GM13976 (cell line): ENCODE results near the gene ETS2.

ENCODE experiments used
- DNase-seq: peaks from one replicate; pipeline ENCODE4 v3.0.0; 2012; ENCODE audit warnings: low spot score
- in situ Hi-C: fragments of 300-500 bp; cut with MboI; formaldehyde crosslinking; loops from one replicate; pipeline ENCODE4 v1.12.0; 2022; ENCODE audit warnings: low sequenced_read_pairs, mixed read lengths, inconsistent platforms; ENCODE audit not compliant: unreplicated experiment
- TF ChIP-seq, protein P1 (sequence below): IDR thresholded peaks from 2 replicates; pipeline ENCODE4 v1.5.1; 2012; ENCODE audit warnings: borderline replicate concordance, mild to moderate bottlenecking; ENCODE audit not compliant: insufficient read depth; ENCODE audit errors: extremely low read depth, missing control alignments, control extremely low read depth

Gene ETS2

DNA sequence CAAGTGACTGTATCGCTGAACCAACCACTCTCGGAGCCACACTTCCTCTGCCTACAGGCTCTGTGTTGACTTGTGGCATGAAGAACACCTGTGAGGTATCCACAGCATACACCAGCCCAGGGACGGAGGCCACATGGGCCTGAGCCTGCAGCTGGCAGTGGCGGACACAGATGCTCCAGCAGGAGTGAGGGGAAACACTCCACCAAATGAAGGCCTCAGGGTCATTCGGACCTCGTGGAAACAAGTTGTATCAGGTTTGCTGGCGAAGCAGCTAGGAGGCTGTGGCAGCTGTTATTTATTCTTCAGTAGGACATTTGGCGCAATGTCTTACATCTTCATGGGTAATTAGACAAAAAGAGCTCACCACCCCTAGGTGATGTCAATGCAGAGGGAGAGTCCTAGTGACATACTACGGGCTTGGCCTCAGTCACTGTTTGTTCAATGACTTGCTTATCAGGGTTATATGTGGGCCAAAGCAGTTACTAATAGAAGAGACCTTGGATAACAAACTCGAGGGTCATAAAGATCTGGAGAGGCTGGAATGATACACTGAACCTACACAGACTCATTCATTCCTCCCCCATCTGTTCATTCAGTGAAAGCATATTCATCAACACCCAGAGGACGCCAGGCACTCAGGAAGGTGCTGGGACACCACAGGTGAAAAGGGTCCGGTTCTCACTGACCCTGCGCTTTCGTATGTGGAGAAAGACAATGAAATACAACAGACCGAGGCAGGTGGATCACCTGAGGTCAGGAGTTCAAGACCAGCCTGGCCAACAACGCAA is 11.6 kb upstream of the ETS2 start:
- TF ChIP-seq, protein P1, sequence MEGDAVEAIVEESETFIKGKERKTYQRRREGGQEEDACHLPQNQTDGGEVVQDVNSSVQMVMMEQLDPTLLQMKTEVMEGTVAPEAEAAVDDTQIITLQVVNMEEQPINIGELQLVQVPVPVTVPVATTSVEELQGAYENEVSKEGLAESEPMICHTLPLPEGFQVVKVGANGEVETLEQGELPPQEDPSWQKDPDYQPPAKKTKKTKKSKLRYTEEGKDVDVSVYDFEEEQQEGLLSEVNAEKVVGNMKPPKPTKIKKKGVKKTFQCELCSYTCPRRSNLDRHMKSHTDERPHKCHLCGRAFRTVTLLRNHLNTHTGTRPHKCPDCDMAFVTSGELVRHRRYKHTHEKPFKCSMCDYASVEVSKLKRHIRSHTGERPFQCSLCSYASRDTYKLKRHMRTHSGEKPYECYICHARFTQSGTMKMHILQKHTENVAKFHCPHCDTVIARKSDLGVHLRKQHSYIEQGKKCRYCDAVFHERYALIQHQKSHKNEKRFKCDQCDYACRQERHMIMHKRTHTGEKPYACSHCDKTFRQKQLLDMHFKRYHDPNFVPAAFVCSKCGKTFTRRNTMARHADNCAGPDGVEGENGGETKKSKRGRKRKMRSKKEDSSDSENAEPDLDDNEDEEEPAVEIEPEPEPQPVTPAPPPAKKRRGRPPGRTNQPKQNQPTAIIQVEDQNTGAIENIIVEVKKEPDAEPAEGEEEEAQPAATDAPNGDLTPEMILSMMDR, result no peak
- in situ Hi-C loops, result no loop called here
- no peak for DNase-seq

DNA sequence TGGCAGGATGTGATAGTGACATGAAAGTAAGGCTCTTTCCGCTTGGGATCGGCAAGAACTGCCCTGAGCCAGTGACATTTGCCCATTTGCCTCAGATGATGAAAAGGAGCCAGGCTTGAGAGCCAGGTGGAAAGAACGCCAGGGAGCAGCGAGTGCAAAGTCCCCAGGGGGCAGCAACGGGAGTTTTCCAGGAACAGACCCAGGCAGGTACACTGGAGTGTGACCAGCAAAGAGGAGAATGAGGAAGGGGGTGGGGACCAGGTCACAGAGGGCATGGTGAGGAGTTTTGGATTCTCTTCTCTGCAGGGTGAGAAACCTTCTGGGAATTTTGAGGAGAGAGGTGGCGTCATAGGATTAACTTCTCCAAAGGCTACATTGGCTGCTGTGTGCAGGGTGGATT is 10.8 kb upstream of the ETS2 start:
- in situ Hi-C loops, result no loop called here

DNA sequence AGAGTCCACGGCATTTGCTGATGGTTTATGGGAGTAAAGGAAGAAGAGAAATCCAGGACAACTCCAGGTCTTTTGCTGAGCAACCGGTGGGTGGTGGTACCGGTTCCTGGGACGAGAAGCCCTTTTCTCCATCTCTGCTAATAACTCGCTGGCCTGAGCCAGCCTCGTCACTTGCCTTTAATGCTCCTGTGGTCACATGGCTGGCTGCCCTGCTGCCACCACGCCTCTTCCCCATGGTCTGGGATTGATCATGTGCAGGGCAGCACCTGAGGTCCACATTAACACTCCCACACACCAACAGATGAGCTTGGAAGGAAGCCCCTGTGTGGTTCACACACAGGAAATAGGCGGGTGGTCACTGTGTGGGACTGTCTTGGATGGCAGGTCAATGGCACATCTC is 10.3 kb upstream of the ETS2 start:
- in situ Hi-C loops, result no loop called here
- no peak for DNase-seq
- TF ChIP-seq, protein P1, result no peak

More for the DNA sequence above, 10.8 kb upstream of the ETS2 start:
- DNase-seq, result no peak
- TF ChIP-seq, protein P1, result no peak

DNA sequence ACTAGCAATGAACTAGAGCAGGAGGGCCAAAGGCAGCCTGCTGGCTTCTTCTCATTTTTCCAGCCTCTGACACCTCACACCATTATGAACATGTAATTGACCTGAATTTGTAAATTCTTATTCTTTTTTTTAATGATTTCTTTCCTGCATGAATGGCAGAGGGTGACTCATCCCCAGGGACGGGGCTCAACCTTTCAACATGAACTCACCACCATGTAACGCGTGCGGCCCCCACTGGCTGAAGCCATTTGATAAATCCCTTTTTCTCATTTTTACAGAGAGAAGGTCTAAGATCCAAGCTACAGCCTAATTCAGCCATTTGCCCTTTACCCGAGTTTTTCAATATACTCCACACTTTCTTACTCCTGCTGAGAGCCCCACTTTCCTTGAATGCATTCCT is 9.3 kb upstream of the ETS2 start:
- in situ Hi-C loops, result no loop called here
- TF ChIP-seq, protein P1, result no peak
- DNase-seq, result no peak

DNA sequence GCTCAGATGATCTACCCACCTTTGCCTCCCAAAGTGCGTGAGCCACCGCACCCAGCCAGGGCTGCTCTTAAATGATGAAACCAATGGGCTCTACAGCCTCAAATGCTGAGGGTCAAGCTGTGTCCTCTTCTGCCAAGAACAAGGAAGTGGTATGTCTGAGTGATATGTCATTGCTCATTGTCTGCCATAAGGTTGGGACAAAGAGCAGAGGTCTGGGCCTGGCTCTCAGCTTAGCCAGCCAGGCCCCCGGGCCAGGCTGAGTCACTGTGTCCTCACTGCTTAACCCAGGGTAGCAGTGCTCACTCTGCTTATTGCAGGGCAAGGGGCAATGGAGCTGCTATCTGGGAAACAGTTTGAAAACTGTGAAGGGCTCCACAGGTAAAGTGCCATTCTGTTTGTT is 8.3 kb upstream of the ETS2 start:
- no peak for DNase-seq
- in situ Hi-C loops, result no loop called here
- TF ChIP-seq, protein P1, result no peak

DNA sequence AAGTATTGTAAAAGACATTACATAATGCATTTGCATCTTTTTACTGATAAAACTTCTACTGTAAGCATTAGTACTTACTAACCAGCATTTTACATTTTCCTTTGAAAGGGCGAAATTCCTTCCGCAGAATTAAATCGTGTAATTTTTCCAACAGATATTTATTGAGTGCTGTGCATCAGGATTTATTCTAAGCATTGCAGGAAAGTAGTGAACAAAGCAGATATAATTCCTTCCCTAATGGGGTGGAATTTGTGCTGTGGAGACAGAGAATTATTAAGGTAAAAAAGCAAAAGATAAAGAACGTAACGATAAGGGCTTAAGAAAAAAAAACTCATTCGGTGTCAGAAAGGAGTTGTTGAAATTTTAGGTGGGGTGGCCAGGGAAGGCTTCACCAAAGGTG is 7.6 kb upstream of the ETS2 start:
- TF ChIP-seq, protein P1, result no peak
- in situ Hi-C loops, result no loop called here
- no peak for DNase-seq
